ENCODE measurements around the gene RNF213.

The RNF213 gene

GRCh38 chr17:80415626-80416137, 155.0 kb downstream of the RNF213 start:
- no peak for TF ChIP-seq CTCF (IDR thresholded peaks at IDR 0.05; ENCODE audit: low read depth, low read length)
- TF ChIP-seq EZH2phosphoT487 (IDR thresholded peaks at IDR 0.05; ENCODE audit: low read depth): no peak
- Histone ChIP-seq H4K20me1 (ENCODE audit: insufficient read depth, low read length) (no peaks in the 10 kb centered on the region; the same call in 1 of the 2 replicates), H3K79me2 (ENCODE audit: low read length) (peaks cover 4% of the 10 kb centered on the region), H3K9me3 (ENCODE audit: insufficient read depth, low read length) (no peaks in the 10 kb centered on the region), H2AFZ (ENCODE audit: low read depth, low read length) (peak overlapping the region; percentile 60; the same call in 1 of the 2 replicates), H3K4me3 (ENCODE audit: low read length) (peak overlapping the region; percentile 85), H3K36me3 (replicated peaks; ENCODE audit: low read depth, low read length) (no peaks in the 10 kb centered on the region), H3K27me3 (ENCODE audit: low read depth, low read length) (peaks cover 12% of the 10 kb centered on the region; the same call in 1 of the 2 replicates), H3K9ac (ENCODE audit: low read length) (peak overlapping the region; percentile 64), H3K4me2 (ENCODE audit: low read length) (peak overlapping the region; percentile 77), H3K27ac (ENCODE audit: low read length) (0 out of 2 replicates have a peak overlapping the region, but pooled peaks have one; percentile 44), H3K4me1 (ENCODE audit: low read length) (peaks cover 33% of the 10 kb centered on the region)

GRCh38 chr17:80416260-80416939, 155.7 kb downstream of the RNF213 start:
- H3K27ac ChIP-seq (ENCODE audit: low read length): no peak overlapping the region
- peak overlapping the region; percentile 77; the same call in 1 of the 2 replicates for H3K4me2 ChIP-seq (ENCODE audit: low read length)
- TF ChIP-seq CTCF (IDR thresholded peaks at IDR 0.05; ENCODE audit: low read depth, low read length): no peak
- TF ChIP-seq EZH2phosphoT487 (IDR thresholded peaks at IDR 0.05; ENCODE audit: low read depth): no peak
- peaks cover 4% of the 10 kb centered on the region for H3K79me2 ChIP-seq (ENCODE audit: low read length)
- H3K4me1 ChIP-seq (ENCODE audit: low read length): peaks cover 33% of the 10 kb centered on the region
- peaks cover 12% of the 10 kb centered on the region; the same call in 1 of the 2 replicates for H3K27me3 ChIP-seq (ENCODE audit: low read depth, low read length)
- H4K20me1 ChIP-seq (ENCODE audit: insufficient read depth, low read length): no peaks in the 10 kb centered on the region; the same call in 1 of the 2 replicates
- no peaks in the 10 kb centered on the region for H3K36me3 ChIP-seq (replicated peaks; ENCODE audit: low read depth, low read length)
- H3K9me3 ChIP-seq (ENCODE audit: insufficient read depth, low read length): no peaks in the 10 kb centered on the region
- no peak overlapping the region for H3K4me3 ChIP-seq (ENCODE audit: low read length)
- no peak overlapping the region for H3K9ac ChIP-seq (ENCODE audit: low read length)
- H2AFZ ChIP-seq (ENCODE audit: low read depth, low read length): no peak overlapping the region

- TF ChIP-seq CTCF (IDR thresholded peaks at IDR 0.05; ENCODE audit: low read depth, low read length) (no peak), EZH2phosphoT487 (IDR thresholded peaks at IDR 0.05; ENCODE audit: low read depth) (no peak)
- H3K36me3 ChIP-seq (replicated peaks; ENCODE audit: low read depth, low read length): no peaks in the 10 kb centered on the region
- H3K27ac ChIP-seq (ENCODE audit: low read length): no peak overlapping the region
- H4K20me1 ChIP-seq (ENCODE audit: insufficient read depth, low read length): no peaks in the 10 kb centered on the region; the same call in 1 of the 2 replicates
- H3K27me3 ChIP-seq (ENCODE audit: low read depth, low read length): peaks cover 12% of the 10 kb centered on the region; the same call in 1 of the 2 replicates
- H3K4me1 ChIP-seq (ENCODE audit: low read length): peaks cover 28% of the 10 kb centered on the region
- no peak overlapping the region for H2AFZ ChIP-seq (ENCODE audit: low read depth, low read length)
- H3K9me3 ChIP-seq (ENCODE audit: insufficient read depth, low read length): no peaks in the 10 kb centered on the region
- no peak overlapping the region for H3K9ac ChIP-seq (ENCODE audit: low read length)
- H3K4me3 ChIP-seq (ENCODE audit: low read length): no peak overlapping the region
- H3K79me2 ChIP-seq (ENCODE audit: low read length): peaks cover 4% of the 10 kb centered on the region
- no peak overlapping the region for H3K4me2 ChIP-seq (ENCODE audit: low read length)
Observed at GRCh38 chr17:80416940-80417293, 156.3 kb downstream of the RNF213 start.

GRCh38 chr17:80418589-80418988, 157.9 kb downstream of the RNF213 start:
- Histone ChIP-seq H3K4me2 (ENCODE audit: low read length) (no peak overlapping the region), H4K20me1 (ENCODE audit: insufficient read depth, low read length) (no peaks in the 10 kb centered on the region; the same call in 1 of the 2 replicates), H3K36me3 (replicated peaks; ENCODE audit: low read depth, low read length) (no peaks in the 10 kb centered on the region), H2AFZ (ENCODE audit: low read depth, low read length) (no peak overlapping the region), H3K27me3 (ENCODE audit: low read depth, low read length) (peaks cover 10% of the 10 kb centered on the region; the same call in 1 of the 2 replicates), H3K27ac (ENCODE audit: low read length) (no peak overlapping the region), H3K9me3 (ENCODE audit: insufficient read depth, low read length) (no peaks in the 10 kb centered on the region), H3K4me3 (ENCODE audit: low read length) (no peak overlapping the region), H3K4me1 (ENCODE audit: low read length) (peaks cover 13% of the 10 kb centered on the region; the same call in 1 of the 2 replicates), H3K9ac (ENCODE audit: low read length) (no peak overlapping the region), H3K79me2 (ENCODE audit: low read length) (peaks cover 4% of the 10 kb centered on the region)
- TF ChIP-seq CTCF (IDR thresholded peaks at IDR 0.05; ENCODE audit: low read depth, low read length) (no peak), EZH2phosphoT487 (IDR thresholded peaks at IDR 0.05; ENCODE audit: low read depth) (no peak)

All from OCI-LY3 (cell line).